Measurements from ENCODE around the gene HPS1. TPM values are rescaled to one million over a fixed set of nuclear protein-coding genes. Genes with fewer than 3 reads are reported as not detected.

Gene HPS1
- total and polyA plus RNA-seq, 7 donors = 11.5 to 29.1 (median 15.6) TPM

GRCh38 chr10:98429320-98430072 is 17.2 kb downstream of the HPS1 start:
- Histone ChIP-seq H3K27ac (no peak overlapping the region), H3K9me3 (peaks cover 4% of the 10 kb centered on the region), H3K27me3 (ENCODE audit: insufficient read depth in 3 of 3, low read length in 2 of 3) (no peaks in the 10 kb centered on the region), H3K4me1 (no peaks in the 10 kb centered on the region), H3K4me3 (no peak overlapping the region), H3K36me3 (ENCODE audit: insufficient read depth in 1 of 2, low read depth in 1 of 2) (peaks cover 0 to 80% of the 10 kb centered on the region in 2 donors)
- DNase-seq = no peak
- no peak for TF ChIP-seq CTCF (IDR thresholded peaks at IDR 0.05)
- no peak for ATAC-seq
- intact Hi-C loops (cut with DNase I) = loop anchor here in 1 of 2 donors (10.0 kb wide), 1 partner anchor 165 kb away; the partner anchor contains the start of gene LOXL4
- WGBS, 3 donors = 93 to 95% (median 94%) methylated on average over 21 to 22 of the region's 22 CpGs

GRCh38 chr10:98427011-98427515 is 19.7 kb downstream of the HPS1 start:
- no peak for TF ChIP-seq CTCF (IDR thresholded peaks at IDR 0.05)
- Histone ChIP-seq H3K27ac (no peak overlapping the region), H3K4me1 (no peaks in the 10 kb centered on the region), H3K4me3 (no peak overlapping the region), H3K36me3 (ENCODE audit: insufficient read depth in 1 of 2, low read depth in 1 of 2) (peaks cover 2 to 79% of the 10 kb centered on the region in 2 donors), H3K9me3 (no peaks in the 10 kb centered on the region), H3K27me3 (ENCODE audit: insufficient read depth in 3 of 3, low read length in 2 of 3) (no peaks in the 10 kb centered on the region)
- ATAC-seq (no peak), DNase-seq (no peak)
- 93 to 95% (median 94%) methylated on average over 7 of the region's 7 CpGs for WGBS, 3 donors
- intact Hi-C loops (cut with DNase I) = loop anchor here in 1 of 2 donors (10.0 kb wide), 1 partner anchor 162 kb away; the partner anchor contains the start of gene LOXL4

- 88% methylated on average over 21 of the region's 21 CpGs for WGBS, 3 donors
- peak; percentile 61 for TF ChIP-seq CTCF (IDR thresholded peaks at IDR 0.05)
- H3K27ac ChIP-seq = no peak overlapping the region
- H3K27me3 ChIP-seq (ENCODE audit: insufficient read depth in 3 of 3, low read length in 2 of 3) = no peaks in the 10 kb centered on the region
- DNase-seq (no peak), ATAC-seq (peak; percentile 54 to 78 (median 66))
- H3K4me1 ChIP-seq = no peaks in the 10 kb centered on the region
- no peak overlapping the region for H3K4me3 ChIP-seq
- intact Hi-C loops (cut with DNase I) = loop anchor here in 1 of 2 donors (10.0 kb wide), 1 partner anchor 161 kb away; the partner anchor contains the start of gene LOXL4
- peaks cover 2 to 72% of the 10 kb centered on the region in 2 donors for H3K36me3 ChIP-seq (ENCODE audit: insufficient read depth in 1 of 2, low read depth in 1 of 2)
- no peaks in the 10 kb centered on the region for H3K9me3 ChIP-seq
Observed at GRCh38 chr10:98425511-98426352, 21.0 kb downstream of the HPS1 start.

- TF ChIP-seq CTCF (IDR thresholded peaks at IDR 0.05) = no peak
- intact Hi-C loops (cut with DNase I) = loop anchor here in 1 of 2 donors (10.0 kb wide), 1 partner anchor 160 kb away; the partner anchor contains the start of gene LOXL4
- no peaks in the 10 kb centered on the region for H3K4me1 ChIP-seq
- peaks cover 2 to 71% of the 10 kb centered on the region in 2 donors for H3K36me3 ChIP-seq (ENCODE audit: insufficient read depth in 1 of 2, low read depth in 1 of 2)
- no peaks in the 10 kb centered on the region for H3K9me3 ChIP-seq
- H3K27ac ChIP-seq = no peak overlapping the region
- H3K27me3 ChIP-seq (ENCODE audit: insufficient read depth in 3 of 3, low read length in 2 of 3) = no peaks in the 10 kb centered on the region
- no peak overlapping the region for H3K4me3 ChIP-seq
- WGBS, 3 donors = 94 to 96% (median 94%) methylated on average over 23 of the region's 23 CpGs
- no peak for ATAC-seq
- DNase-seq = no peak
Observed at GRCh38 chr10:98424295-98425254, 22.2 kb downstream of the HPS1 start.
